T-cell (primary cell): ENCODE results near the gene ACER3. TPM values are rescaled to one million over a fixed set of nuclear protein-coding genes. Genes with fewer than 3 reads are reported as not detected.

Source experiments
- ATAC-seq, 4 experiments: fragments of 200-7000 bp in 3 of 4; fragments of 150-1000 bp in 1 of 4; cut with Tn5 transposase; replicated peaks in 1 of 4; 1 replicate in 3 of 4; 2 replicates in 1 of 4; pipeline ENCODE4 v1.10.0; 2021; ENCODE audit warnings: moderate library complexity in 3 of 4, mild to moderate bottlenecking in 2 of 4, moderate number of reproducible peaks in 1 of 4
- CTCF ChIA-PET, 2 donors: fragments of 300-600 bp; sonication (Branson Sonifier 250); formaldehyde crosslinking; loops; one replicate each; lab custom pipeline; 2022; ENCODE audit warnings: antibody characterized with exemption in 2 of 2; lab: Charles Lee
- POLR2A ChIA-PET, 2 donors: fragments of 300-600 bp; sonication (Branson Sonifier 250); formaldehyde crosslinking; loops; one replicate each; lab custom pipeline; 2022; ENCODE audit warnings: antibody characterized with exemption in 2 of 2; lab: Charles Lee
- DNase-seq, 35 experiments: peaks; one replicate each; pipeline versions ENCODE4 v3.0.0 to v3.0.0-alpha.2; 2013 to 2023
- H3K27ac ChIP-seq: one replicate; pipeline ENCODE4 v1.5.1; 2013; ENCODE audit warnings: low read length
- H3K27me3 ChIP-seq, 2 experiments: replicated peaks in 1 of 2; 1 replicate in 1 of 2; 2 replicates in 1 of 2; pipeline versions ENCODE4 v1.6.1 to v1.7.0; 2013; ENCODE audit warnings: low read length in 1 of 2, mixed read lengths in 1 of 2; ENCODE audit not compliant: control insufficient read depth in 2 of 2, insufficient read depth in 2 of 2; ENCODE audit errors: extremely low read depth in 1 of 2
- H3K36me3 ChIP-seq, 2 donors: 1 replicate in 1 of 2; 2 replicates in 1 of 2; pipeline versions ENCODE4 v1.6.1 to v1.7.0; 2013; ENCODE audit warnings: low read length in 1 of 2; ENCODE audit not compliant: control insufficient read depth in 2 of 2, insufficient read depth in 1 of 2; ENCODE audit errors: extremely low read depth in 1 of 2
- H3K4me1 ChIP-seq, 2 experiments: 1 replicate in 1 of 2; 2 replicates in 1 of 2; pipeline versions ENCODE4 v1.6.1 to v1.7.0; 2013; ENCODE audit warnings: low read length in 2 of 2, mixed read lengths in 1 of 2; ENCODE audit not compliant: insufficient read depth in 2 of 2, control insufficient read depth in 1 of 2; ENCODE audit errors: extremely low read depth in 1 of 2
- H3K4me3 ChIP-seq, 2 donors: 1 replicate in 1 of 2; 2 replicates in 1 of 2; pipeline versions ENCODE4 v1.5.1 to v1.7.0; 2013; ENCODE audit warnings: mild to moderate bottlenecking in 2 of 2, low read length in 1 of 2, moderate library complexity in 1 of 2; ENCODE audit not compliant: control insufficient read depth in 1 of 2; ENCODE audit errors: extremely low read depth in 1 of 2
- H3K9me3 ChIP-seq: 2 replicates; pipeline ENCODE4 v1.7.0; 2013
- H3K27ac Mint-ChIP-seq, 2 donors: one replicate each; pipeline ENCODE4 v1.8.0; 2020 to 2021; ENCODE audit warnings: mild to moderate bottlenecking in 2 of 2, mixed read lengths in 2 of 2
- H3K27me3 Mint-ChIP-seq, 2 donors: one replicate each; pipeline ENCODE4 v1.8.0; 2021 to 2022; ENCODE audit warnings: mixed read lengths in 2 of 2
- H3K36me3 Mint-ChIP-seq: one replicate; pipeline ENCODE4 v1.8.0; 2021; ENCODE audit warnings: mixed read lengths
- H3K4me1 Mint-ChIP-seq, 3 donors: one replicate each; pipeline ENCODE4 v1.8.0; 2020 to 2022; ENCODE audit warnings: mixed read lengths in 3 of 3, mild to moderate bottlenecking in 1 of 3
- H3K4me3 Mint-ChIP-seq, 3 donors: one replicate each; pipeline ENCODE4 v1.8.0; 2020 to 2022; ENCODE audit warnings: mild to moderate bottlenecking in 3 of 3, mixed read lengths in 3 of 3, moderate library complexity in 3 of 3
- H3K9me3 Mint-ChIP-seq, 3 donors: one replicate each; pipeline ENCODE4 v1.8.0; 2020 to 2022; ENCODE audit warnings: mixed read lengths in 3 of 3
- WGBS: methylation state at CpG from one replicate; pipeline ENCODE4 v1.1.5; 2013; ENCODE audit warnings: missing lambda C conversion rate; ENCODE audit not compliant: insufficient coverage; 5-methylcytosine and 5-hydroxymethylcytosine counted together
- total RNA-seq, 35 experiments: library from RNA in 6 of 35; stranded (reverse) in 6 of 35; fragments of 120-200 nt in 1 of 35; gene quantifications; one replicate each; pipeline versions ENCODE4 v1.2.1 to v1.2.4 and lab custom pipeline; 2013 to 2026

Gene ACER3
- total RNA-seq, 5 donors from 2014 or later (not counting 1 experiment from before 2014, with no cell fraction given): 4.3 to 9.0 (median 5.2) TPM

- DNase-seq: no peak
- H3K36me3 ChIP-seq: no peaks in the 10 kb centered on the region
- ChIA-PET CTCF (no interaction called here), POLR2A (no interaction called here)
- 88% methylated on average over 8 of the region's 13 CpGs for WGBS
- Mint-ChIP-seq H3K27ac (no peak overlapping the region), H3K9me3 (no peaks in the 10 kb centered on the region), H3K4me1 (peaks cover 13 to 15% (median 14%) of the 10 kb centered on the region in 3 donors), H3K4me3 (peak overlapping the region in 2 of 3 donors; percentile 21 to 60), H3K27me3 (peaks cover 46 to 63% of the 10 kb centered on the region in 2 donors), H3K36me3 (no peaks in the 10 kb centered on the region)
- peaks cover 0 to 12% of the 10 kb centered on the region in 2 experiments for H3K4me1 ChIP-seq
- no peak for ATAC-seq
- no peak overlapping the region for H3K4me3 ChIP-seq
- H3K9me3 ChIP-seq: no peaks in the 10 kb centered on the region
- H3K27ac ChIP-seq: no peak overlapping the region
- H3K27me3 ChIP-seq: peaks cover 3 to 64% of the 10 kb centered on the region in 2 experiments
Observed at GRCh38 chr11:77040889-77041288, 180.2 kb downstream of the ACER3 start.

GRCh38 chr11:77042111-77042726 lies 181.5 kb downstream of the ACER3 start:
- no peak overlapping the region for H3K4me3 ChIP-seq
- Mint-ChIP-seq H3K27me3 (peaks cover 35 to 53% of the 10 kb centered on the region in 2 donors), H3K4me3 (no peak overlapping the region), H3K9me3 (no peaks in the 10 kb centered on the region), H3K4me1 (peaks cover 22 to 26% (median 22%) of the 10 kb centered on the region in 3 donors), H3K36me3 (no peaks in the 10 kb centered on the region), H3K27ac (no peak overlapping the region)
- peaks cover 3 to 61% of the 10 kb centered on the region in 2 experiments for H3K27me3 ChIP-seq
- CTCF ChIA-PET: no interaction called here
- H3K36me3 ChIP-seq: no peaks in the 10 kb centered on the region
- no peak overlapping the region for H3K27ac ChIP-seq
- no peak for ATAC-seq
- no peaks in the 10 kb centered on the region for H3K9me3 ChIP-seq
- WGBS: 89% methylated on average over 10 of the region's 13 CpGs
- POLR2A ChIA-PET: no interaction called here
- peaks cover 2 to 19% of the 10 kb centered on the region in 2 experiments for H3K4me1 ChIP-seq
- DNase-seq: no peak

GRCh38 chr11:77044356-77044755 lies 183.6 kb downstream of the ACER3 start:
- no peaks in the 10 kb centered on the region for H3K36me3 ChIP-seq
- Mint-ChIP-seq H3K4me1 (peaks cover 13 to 18% (median 15%) of the 10 kb centered on the region in 3 donors), H3K9me3 (no peaks in the 10 kb centered on the region), H3K4me3 (no peak overlapping the region), H3K36me3 (no peaks in the 10 kb centered on the region), H3K27ac (no peak overlapping the region), H3K27me3 (peaks cover 20 to 34% of the 10 kb centered on the region in 2 donors)
- no peak overlapping the region for H3K27ac ChIP-seq
- no peaks in the 10 kb centered on the region for H3K9me3 ChIP-seq
- WGBS: no CpG with 5 or more reads among the region's 2 CpGs
- ChIA-PET CTCF (interaction anchor here (0.9 to 2.2 kb wide), 2 partner anchors 46 to 47 kb away, joined by 3 to 13 read pairs; no protein-coding TSS in a partner anchor), POLR2A (no interaction called here)
- peaks cover 2 to 18% of the 10 kb centered on the region in 2 experiments for H3K4me1 ChIP-seq
- peaks cover 0 to 43% of the 10 kb centered on the region in 2 experiments for H3K27me3 ChIP-seq
- DNase-seq (no peak), ATAC-seq (no peak)
- no peak overlapping the region for H3K4me3 ChIP-seq

GRCh38 chr11:77044886-77045285 lies 184.2 kb downstream of the ACER3 start:
- Mint-ChIP-seq H3K27me3 (peaks cover 20 to 34% of the 10 kb centered on the region in 2 donors), H3K4me1 (peaks cover 13 to 18% (median 15%) of the 10 kb centered on the region in 3 donors), H3K27ac (no peak overlapping the region), H3K4me3 (no peak overlapping the region), H3K36me3 (no peaks in the 10 kb centered on the region), H3K9me3 (no peaks in the 10 kb centered on the region)
- Histone ChIP-seq H3K4me3 (no peak overlapping the region), H3K27me3 (peaks cover 0 to 41% of the 10 kb centered on the region in 2 experiments), H3K27ac (no peak overlapping the region), H3K4me1 (peaks cover 2 to 14% of the 10 kb centered on the region in 2 experiments), H3K36me3 (no peaks in the 10 kb centered on the region), H3K9me3 (no peaks in the 10 kb centered on the region)
- POLR2A ChIA-PET: no interaction called here
- no peak for ATAC-seq
- CTCF ChIA-PET: interaction anchor here (0.9 to 2.2 kb wide), 2 partner anchors 46 to 47 kb away, joined by 3 to 13 read pairs; no protein-coding TSS in a partner anchor
- 100% methylated on average over 4 of the region's 9 CpGs for WGBS
- no peak for DNase-seq

- Mint-ChIP-seq H3K27ac (no peak overlapping the region), H3K27me3 (peaks cover 14 to 27% of the 10 kb centered on the region in 2 donors)
Observed at GRCh38 chr11:77046060-77046501, 185.4 kb downstream of the ACER3 start.

More at GRCh38 chr11:77046060-77046501, 185.4 kb downstream of the ACER3 start:
- 0% methylated on average over 14 of the region's 39 CpGs for WGBS
- Histone ChIP-seq H3K36me3 (no peaks in the 10 kb centered on the region), H3K9me3 (no peaks in the 10 kb centered on the region), H3K27ac (no peak overlapping the region), H3K4me3 (no peak overlapping the region), H3K27me3 (peaks cover 0 to 31% of the 10 kb centered on the region in 2 experiments), H3K4me1 (peaks cover 2 to 12% of the 10 kb centered on the region in 2 experiments)
- peak overlapping the region in 1 of 3 donors; percentile 61 for H3K4me3 Mint-ChIP-seq
- peaks cover 10 to 13% (median 13%) of the 10 kb centered on the region in 3 donors for H3K4me1 Mint-ChIP-seq
- CTCF ChIA-PET: interaction anchor here (0.9 to 2.2 kb wide), 2 partner anchors 45 kb away, joined by 3 to 13 read pairs; no protein-coding TSS in a partner anchor
- peak in 34 of 35 experiments; percentile 23 to 74 (median 54) for DNase-seq
- no peaks in the 10 kb centered on the region for H3K9me3 Mint-ChIP-seq
- ATAC-seq: peak; percentile 47 to 61 (median 52)
- POLR2A ChIA-PET: no interaction called here
- H3K36me3 Mint-ChIP-seq: no peaks in the 10 kb centered on the region
